ENCODE data around the gene MACO1. TPM values are rescaled to one million over a fixed set of nuclear protein-coding genes. Genes with fewer than 3 reads are reported as not detected.

MACO1 gene
- total and polyA plus RNA-seq, 9 of the 15 experiments (the other 6 are each of a cell fraction or from before 2014, with no cell fraction given) = 4.6 to 28.4 (median 21.7) TPM

DNA sequence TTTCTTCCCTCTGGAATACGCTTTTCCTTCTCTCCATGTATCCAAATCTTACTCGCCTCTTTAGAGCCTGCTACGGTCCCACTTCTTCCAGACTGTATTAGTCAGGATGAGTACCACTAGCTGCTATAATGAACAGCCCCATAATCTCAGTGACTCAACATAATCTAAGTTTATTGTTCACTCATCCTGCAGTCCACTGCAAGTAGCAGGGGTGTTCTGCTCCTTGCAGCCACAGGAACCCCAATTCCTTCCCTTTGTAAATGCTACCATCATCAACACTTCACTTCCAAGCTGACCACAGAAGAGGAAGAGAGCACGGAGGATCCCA is 94.6 kb downstream of the MACO1 start (continued):
- no peak for TF ChIP-seq EWSR1 (IDR thresholded peaks at IDR 0.05; ENCODE audit: borderline replicate concordance, low read depth, partially characterized antibody)
- no peak for TF ChIP-seq CREM (IDR thresholded peaks at IDR 0.05; ENCODE audit: low read depth)
- no peak for TF ChIP-seq ELF1 (tag; IDR thresholded peaks at IDR 0.05)
- TF ChIP-seq TARDBP (IDR thresholded peaks at IDR 0.05) = no peak
- no peak for TF ChIP-seq KLF6 (CRISPR knock-in tag; IDR thresholded peaks at IDR 0.05; ENCODE audit: borderline replicate concordance)
- TF ChIP-seq, protein P1, sequence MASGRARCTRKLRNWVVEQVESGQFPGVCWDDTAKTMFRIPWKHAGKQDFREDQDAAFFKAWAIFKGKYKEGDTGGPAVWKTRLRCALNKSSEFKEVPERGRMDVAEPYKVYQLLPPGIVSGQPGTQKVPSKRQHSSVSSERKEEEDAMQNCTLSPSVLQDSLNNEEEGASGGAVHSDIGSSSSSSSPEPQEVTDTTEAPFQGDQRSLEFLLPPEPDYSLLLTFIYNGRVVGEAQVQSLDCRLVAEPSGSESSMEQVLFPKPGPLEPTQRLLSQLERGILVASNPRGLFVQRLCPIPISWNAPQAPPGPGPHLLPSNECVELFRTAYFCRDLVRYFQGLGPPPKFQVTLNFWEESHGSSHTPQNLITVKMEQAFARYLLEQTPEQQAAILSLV (tag; IDR thresholded peaks at IDR 0.05) = no peak
- TF ChIP-seq SAFB2 (IDR thresholded peaks at IDR 0.05; ENCODE audit: borderline replicate concordance, low read depth, low read length, severe bottlenecking) = no peak
- no peak for TF ChIP-seq HDAC1 (IDR thresholded peaks at IDR 0.05)
- TF ChIP-seq ETS1 (conservative IDR thresholded peaks at IDR 0.05; ENCODE audit: control insufficient read depth, low read depth, low read length) = no peak
- TF ChIP-seq C11orf30 (IDR thresholded peaks at IDR 0.05; ENCODE audit: low read depth) = no peak
- no peak for TF ChIP-seq ZNF75A (CRISPR knock-in tag; IDR thresholded peaks at IDR 0.05)
- TF ChIP-seq NFIC (IDR thresholded peaks at IDR 0.05) = no peak
- TF ChIP-seq TRIM28 (IDR thresholded peaks at IDR 0.05) = peak; percentile 81; the same call in 1 of the 2 replicates
- 0 out of 2 replicates have a peak, but pooled peaks have one; percentile 23 for TF ChIP-seq MAFG (tag; conservative IDR thresholded peaks at IDR 0.05)
- TF ChIP-seq NFE2 (IDR thresholded peaks at IDR 0.05; ENCODE audit: low read depth) = peak; percentile 46; the same call in 1 of the 2 replicates
- TF ChIP-seq FIP1L1 (IDR thresholded peaks at IDR 0.05; ENCODE audit: low read depth, low read length, poor library complexity, severe bottlenecking) = no peak
- TF ChIP-seq, protein P2, sequence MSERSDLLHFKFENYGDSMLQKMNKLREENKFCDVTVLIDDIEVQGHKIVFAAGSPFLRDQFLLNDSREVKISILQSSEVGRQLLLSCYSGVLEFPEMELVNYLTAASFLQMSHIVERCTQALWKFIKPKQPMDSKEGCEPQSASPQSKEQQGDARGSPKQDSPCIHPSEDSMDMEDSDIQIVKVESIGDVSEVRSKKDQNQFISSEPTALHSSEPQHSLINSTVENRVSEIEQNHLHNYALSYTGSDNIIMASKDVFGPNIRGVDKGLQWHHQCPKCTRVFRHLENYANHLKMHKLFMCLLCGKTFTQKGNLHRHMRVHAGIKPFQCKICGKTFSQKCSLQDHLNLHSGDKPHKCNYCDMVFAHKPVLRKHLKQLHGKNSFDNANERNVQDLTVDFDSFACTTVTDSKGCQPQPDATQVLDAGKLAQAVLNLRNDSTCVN (CRISPR knock-in tag; IDR thresholded peaks at IDR 0.05) = no peak
- TF ChIP-seq ZBTB8A (IDR thresholded peaks at IDR 0.05; ENCODE audit: partially characterized antibody) = no peak
- no peak for TF ChIP-seq IFI16 (CRISPR knock-in tag; IDR thresholded peaks at IDR 0.05)
- TF ChIP-seq ZNF277 (CRISPR knock-in tag; IDR thresholded peaks at IDR 0.05; ENCODE audit: borderline replicate concordance) = no peak

Measured in K562 (cell line).